ENCODE results near the gene MAP4K4.

Gene MAP4K4

DNA sequence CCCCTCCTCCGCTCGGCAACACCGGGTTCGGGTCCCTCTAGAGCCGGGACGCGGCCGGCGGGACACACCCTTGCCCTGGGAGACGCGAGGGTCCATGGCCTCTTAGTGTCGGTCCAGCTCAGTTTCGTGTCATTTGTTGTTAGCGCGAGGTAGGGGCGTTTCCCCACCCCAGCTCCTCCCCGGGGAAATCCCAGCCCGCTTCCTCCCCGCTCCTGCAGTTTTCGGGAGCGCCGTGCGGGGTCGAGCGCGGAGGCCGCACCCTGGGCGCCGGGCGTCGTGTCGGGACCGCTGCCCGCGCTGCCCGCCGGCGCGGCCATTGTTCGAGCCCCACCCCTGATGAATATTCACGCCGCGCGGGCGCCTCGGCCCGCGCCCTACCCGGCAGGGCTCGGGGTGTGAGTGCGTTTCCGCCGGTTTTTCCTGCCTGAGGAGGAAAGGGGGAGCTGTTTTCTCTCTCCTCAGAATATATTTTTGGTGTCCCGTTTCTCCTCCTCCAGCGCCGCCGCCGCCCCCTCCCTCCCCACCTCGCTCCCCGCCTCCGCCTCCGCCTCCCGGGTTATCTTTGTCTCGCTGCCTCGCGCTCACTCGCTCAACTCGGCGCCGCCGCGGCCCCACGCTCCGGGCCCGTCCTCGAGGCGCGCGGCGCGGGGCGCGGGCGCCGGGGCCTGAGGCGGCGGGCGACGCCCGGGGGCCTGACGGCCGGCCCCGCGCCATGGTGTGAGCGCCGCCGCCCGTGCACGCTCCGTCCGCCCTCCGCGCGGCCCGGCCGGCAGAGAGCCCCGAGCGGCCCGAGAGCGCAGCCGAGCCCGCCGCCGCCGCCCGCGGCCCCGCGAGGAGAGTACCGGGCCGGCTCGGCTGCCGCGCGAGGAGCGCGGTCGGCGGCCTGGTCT lies at the start of gene MAP4K4:
Gene MAP4K4, plus strand, starts transcription at position 584 of the 890 bp plus-strand sequence. CDS start 374 bp downstream, outside the sequence.
- DNase-seq: peak; percentile 72 to 83

DNA sequence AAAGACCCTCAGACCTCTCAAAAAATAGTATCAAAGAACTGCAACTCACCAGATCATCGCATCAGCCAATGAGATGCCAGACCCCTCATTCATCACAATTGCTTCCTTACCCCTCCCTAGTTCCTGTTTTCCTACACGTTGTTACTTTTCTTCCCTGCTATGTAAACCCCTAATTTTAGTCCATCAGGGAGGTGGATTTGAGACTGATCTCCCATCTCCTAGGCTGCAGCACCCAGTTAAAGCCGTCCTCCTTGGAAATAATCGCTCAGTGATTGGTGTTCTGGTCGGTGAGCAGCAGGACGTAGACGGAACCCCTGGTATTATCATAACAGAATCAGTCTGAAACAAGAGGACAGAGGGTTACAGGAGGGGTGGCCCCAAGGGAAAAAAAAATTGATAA lies 44.0 kb upstream of the MAP4K4 start:
- no peak for DNase-seq

DNA sequence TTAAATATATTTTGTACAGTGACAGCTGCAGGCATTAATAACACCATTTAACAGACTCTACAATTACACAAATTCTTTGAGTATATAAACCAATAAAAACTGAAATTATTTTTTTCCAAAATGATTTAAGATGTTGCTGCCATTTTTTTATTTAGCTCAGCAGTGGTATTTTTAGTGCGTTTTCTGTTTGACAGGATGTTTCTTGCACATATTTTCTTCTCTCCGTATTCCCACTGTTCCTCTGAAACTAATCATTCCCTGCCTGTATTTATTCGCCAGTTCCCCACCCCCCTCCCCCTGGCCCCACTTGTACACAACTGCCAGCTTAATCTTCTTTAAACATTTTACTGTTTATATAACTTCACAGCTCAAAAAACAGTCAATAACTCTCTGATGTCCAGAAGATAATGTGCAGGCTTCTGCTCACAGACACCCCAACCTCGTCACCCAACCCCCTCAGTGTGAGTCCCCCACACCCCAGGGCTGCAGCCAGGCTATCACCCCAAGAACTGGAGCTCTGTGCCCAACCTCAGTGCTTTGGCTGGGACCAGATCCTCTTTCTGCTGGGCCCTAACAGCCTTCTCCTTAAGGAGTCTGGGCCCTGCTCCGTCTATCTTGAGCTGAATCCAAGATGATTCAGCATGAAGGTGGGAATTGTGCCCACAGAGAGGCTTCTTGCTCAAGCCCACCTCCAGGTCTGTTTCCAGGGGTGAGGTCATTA lies 41.6 kb upstream of the MAP4K4 start:
- no peak for DNase-seq

DNA sequence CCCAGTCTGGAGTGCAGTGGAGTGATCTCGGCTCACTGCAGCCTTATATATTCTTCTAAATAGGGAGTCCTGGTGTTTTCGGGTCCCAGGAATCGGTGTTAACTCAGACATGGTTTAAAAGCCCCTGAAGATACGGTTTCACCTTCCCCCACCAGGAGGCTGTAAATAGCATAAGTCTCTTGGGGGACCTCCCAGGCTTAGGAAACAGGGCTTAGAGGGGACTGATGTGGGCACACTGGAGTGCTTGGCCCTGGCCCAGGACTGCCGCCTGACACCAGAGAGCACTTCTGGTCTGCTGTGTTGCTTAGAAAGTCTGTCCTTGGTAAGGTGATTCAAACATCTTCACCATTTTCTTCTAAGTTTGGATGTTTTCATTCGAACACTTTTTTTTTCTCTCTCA lies 39.7 kb upstream of the MAP4K4 start:
- DNase-seq: no peak

DNA sequence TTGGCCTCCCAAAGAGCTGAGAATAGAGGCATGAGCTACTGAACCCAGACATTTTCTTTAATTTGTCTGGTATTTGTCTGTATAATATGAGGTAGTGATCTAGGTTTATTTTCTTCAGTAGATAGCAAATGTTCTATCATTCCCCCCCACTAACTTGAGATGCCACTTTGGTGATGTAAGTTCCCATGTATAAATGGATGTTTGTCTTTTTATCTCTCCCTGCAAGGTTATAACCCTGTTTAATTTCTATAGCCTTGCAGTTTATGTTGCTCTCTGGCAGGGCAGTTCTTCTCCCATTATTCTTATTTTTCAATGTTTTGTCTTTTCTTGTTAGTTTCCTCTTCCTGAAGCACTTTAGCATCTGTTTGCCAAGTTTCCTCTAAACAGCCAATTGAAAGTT lies 39.1 kb upstream of the MAP4K4 start:
- DNase-seq: no peak

DNA sequence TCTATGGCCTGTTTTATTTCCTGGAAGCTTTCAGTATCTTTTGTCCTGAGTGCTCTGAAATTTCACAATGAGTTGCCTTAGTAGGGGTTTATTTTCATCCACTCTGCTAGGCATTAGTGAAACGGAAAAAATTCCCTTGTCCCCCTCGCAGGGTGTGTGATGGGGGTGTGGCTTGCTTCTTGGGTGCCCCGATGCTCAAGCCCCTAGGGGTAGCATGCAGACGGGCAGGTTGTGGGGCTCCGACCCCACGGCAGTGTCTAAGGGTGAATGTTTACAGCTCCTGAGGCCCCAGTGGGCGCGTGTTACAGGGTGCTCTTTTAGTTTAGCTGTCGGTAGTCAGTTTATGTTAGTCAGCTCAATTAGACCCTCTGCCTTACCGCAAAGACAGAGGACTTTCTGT lies 32.2 kb upstream of the MAP4K4 start:
- DNase-seq: no peak

DNA sequence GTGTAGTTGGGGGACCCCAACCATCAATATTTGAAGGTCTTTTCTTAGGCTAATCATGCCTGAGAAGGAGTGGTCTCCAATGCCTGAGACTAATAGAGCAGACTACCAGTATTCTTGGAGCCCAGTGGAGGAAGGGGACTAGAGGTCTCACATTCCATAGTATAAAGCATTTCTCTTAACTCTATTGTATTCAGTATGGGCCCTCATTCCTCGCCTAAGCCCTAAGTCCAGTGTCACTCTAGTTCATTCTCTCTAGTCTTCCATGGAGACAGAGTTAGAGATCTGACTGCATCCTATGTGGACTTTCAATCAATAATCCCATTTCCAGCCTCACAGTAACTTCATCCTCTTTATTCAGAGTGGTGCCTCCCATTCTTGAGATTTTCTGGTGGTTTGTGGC lies 29.7 kb upstream of the MAP4K4 start:
- DNase-seq: no peak

DNA sequence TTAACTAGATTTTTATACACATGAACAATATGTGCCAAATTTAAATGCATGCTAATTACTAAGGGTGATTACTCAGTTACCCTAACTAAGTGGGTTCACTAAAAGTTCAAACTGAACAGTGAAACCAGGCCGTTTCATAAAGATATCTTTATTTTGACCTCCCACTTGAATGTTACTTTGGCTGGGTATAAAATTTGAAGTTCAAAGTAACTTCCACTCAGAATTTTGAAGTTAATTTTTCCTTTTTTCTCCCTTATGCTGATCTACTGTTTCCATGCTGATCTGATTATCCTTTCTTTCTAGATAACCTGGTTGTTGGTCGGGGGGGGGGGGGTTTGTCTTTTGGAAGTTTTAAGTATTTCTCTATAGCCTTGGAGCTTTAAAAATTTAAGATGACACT lies 25.5 kb upstream of the MAP4K4 start:
- DNase-seq: no peak

DNA sequence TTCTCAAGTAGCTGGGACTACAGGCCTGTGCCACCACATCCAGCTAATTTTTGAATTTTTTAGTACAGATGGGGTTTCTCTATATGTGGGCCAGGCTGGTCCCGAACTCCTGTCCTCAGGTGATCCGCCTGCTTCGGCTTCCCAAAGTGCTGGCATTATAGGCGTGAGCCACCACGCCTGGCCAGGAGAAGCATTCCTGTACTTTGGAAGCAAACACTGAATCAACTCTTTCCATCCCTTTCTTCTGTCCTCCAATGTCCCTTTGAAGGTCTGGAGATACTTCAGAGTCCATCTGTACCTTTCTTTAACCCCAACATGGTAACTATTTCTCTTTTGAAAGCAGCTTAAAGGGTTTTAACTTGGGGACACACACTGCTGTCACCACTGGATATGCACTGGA lies 23.6 kb upstream of the MAP4K4 start:
- DNase-seq: no peak

DNA sequence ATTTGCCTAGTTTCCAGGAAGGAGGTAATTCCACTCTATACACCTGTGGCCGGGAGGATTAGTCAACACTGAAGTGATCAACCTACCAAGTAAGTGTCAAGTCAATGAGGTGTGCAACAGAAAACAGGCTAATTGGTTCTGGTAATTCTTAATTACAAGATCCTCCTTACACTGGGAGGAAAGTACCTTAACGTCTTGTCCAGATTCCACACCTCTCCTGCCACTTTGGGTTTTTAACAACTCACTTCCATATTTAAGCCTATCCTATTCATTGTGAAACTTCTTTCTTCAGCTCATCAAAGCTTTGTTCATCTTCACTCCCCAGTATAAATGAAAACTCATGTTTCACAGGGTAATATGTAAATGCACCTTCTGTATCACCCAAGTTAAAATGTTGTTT lies 22.0 kb upstream of the MAP4K4 start:
- DNase-seq: no peak

DNA sequence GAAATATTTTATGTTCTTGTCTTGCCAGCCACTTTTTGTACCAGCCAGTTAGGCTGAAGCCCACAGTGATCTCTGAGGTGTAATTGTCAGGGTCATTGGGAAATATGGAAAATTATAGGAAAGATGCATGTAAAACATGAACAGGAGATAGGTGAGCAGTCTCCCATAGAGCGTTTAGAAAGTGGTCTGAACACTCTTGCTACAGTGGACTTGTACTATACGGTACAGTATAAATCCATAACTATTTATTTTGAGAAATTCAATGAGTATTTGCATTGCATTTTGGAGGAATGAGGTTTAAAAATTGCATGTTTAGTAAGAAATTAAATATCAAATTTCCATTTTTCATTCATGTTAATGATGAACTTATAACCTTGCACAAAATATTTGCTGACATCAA lies 20.8 kb upstream of the MAP4K4 start:
- DNase-seq: no peak

DNA sequence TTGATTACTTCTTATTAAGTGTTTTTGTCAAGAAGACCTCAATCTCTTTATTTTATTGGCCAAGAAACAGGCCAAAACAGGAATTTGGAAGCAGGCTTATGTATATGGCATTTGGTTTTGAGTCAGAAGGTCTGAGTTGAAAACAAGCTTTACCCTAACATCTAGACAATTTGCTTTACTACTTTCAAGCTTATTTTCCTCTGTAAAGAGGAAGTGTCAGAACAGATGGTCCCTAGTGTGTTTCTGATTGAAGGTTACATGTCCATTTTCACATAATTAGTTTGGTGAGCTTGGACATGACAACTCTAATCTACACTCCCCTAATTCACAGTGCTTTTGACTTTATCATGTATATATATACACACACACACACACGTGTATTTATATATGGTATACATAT lies 19.8 kb upstream of the MAP4K4 start:
- DNase-seq: peak in 1 of 2 donors; percentile 30

DNA sequence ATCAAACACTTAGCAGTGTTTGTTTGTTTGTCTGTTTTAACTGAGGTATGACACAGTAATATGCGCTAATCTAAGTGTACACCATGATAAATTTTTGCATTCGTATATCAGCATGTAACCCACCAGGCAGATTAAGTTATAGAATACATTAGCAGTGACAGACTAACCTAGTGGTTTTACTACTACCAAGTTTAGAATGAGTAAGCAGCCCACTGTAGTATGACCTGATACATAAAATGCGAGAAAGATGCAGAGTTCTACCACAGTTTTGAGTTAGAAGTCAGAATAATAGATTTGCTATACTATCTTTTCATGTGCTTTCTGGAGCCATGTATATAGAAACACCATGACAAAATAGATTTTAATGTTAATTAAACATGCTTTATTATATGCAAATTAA lies 19.1 kb upstream of the MAP4K4 start:
- DNase-seq: no peak

DNA sequence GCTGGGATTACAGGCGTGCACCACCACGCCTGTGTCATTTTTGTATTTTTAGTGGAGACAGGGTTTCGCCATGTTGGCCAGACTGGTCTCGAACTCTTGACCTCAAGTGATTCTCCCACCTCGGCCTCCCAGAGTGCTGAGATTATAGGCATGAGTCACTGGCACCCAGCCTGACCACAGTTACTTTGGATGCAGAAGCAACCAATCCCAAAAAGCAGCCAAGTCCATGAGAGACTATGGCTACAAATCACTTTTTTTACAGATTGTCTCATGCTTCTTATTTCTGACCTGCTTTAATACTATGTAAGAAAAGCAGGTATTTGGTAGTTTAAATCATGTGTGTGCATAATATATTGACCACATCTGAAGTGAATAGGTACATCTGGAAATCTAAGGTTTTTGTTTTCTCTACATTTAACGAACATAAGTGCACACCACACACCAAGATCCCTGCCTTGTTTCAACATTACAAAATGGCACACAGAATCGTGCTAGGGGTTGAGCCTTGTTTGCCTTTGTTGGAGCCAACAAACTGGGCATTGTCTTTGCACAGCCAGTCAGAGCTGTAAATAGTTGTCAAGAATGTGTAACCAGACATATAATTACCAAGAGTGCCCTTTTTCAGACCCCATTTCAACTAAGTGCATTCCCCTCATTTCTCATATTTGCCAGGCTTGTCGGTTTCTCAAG lies 18.3 kb upstream of the MAP4K4 start:
- DNase-seq: no peak

DNA sequence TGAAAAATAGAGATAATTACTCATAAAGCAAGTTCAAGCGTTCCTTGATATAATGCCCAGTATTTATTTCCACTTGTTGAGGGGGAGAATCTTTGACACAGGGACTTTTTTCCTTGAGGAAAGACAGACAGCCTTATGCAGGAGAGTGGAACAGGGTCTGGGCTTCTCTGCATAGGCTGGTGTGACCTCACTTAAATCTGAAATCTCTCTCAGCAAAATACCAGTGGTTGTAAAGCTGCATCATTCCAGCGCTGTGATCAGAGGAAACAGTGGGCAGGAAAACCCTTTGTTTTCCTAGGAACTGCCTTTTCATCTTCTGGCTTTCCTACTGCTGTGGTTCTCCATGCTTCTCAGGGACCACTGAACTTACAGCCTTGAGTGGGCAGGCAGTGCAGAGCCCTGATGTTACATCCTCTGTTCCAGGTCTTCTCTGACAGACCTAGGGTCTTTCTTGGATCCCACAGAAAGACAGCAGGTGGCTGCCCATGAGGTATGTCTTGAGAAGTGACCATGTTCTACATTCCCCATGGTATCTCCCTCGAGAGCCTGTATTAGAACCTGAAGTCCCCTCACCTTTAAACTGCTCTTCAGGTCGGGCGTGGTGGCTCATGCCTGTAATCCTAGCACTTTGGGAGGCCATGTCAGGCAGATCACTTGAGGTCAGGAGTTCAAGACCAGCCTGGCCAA lies 17.6 kb upstream of the MAP4K4 start:
- no peak for DNase-seq

DNA sequence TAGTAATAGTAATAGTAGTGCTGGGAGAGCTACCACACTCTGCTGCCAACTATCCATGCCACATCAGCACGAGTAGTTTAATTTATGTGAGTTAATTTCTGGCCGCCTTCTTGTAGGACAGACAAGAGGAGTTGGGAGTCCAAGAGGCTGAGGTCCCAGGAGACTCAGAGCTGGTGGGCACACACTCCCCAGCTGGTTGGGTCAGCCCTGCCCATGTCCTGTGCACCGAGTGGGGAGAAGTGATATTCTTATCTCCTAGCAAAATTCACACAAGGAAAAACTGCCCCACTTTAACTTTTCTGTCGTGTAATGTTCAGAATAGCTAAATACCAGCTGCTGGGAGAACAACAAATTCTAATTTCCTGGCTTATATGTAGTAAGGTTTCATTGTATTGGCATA lies 15.2 kb upstream of the MAP4K4 start:
- no peak for DNase-seq

DNA sequence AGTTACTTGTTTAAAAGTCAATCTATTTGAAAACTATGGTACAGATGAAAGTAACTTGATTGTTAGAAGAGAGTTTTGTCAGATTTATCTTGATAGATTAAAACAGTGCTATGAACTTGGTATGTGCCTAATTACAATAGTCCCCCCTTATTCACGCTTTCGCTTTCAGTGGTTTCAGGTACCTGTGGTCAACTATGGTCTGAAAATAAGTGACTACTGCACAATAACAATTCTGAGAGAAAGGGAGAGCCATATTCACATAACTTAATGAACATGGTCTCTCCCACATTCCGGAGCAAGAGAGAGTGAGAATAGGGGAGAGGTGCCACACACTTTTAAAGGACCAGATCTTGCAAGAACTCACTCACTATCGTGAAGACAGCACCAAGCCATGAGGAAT lies 13.2 kb upstream of the MAP4K4 start:
- no peak for DNase-seq

DNA sequence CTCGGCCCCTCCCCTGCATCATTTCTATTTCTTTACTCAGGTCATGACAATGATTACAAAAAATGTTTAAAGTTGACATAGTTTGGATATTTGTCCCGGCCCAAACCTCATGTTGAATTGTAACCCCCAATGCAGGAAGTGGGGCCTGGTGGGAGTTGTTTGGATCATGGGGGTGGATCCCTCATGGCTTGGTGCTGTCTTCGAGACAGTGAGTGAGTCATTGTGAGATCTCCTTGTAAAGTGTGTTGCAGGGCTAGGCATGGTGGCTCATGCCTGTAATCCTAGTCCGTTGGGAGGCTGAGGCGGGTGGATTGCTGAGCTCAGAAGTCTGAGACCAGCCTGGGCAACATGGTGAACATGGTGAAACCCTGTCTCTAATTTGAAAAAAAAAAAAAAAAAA lies 9.2 kb upstream of the MAP4K4 start:
- no peak for DNase-seq

DNA sequence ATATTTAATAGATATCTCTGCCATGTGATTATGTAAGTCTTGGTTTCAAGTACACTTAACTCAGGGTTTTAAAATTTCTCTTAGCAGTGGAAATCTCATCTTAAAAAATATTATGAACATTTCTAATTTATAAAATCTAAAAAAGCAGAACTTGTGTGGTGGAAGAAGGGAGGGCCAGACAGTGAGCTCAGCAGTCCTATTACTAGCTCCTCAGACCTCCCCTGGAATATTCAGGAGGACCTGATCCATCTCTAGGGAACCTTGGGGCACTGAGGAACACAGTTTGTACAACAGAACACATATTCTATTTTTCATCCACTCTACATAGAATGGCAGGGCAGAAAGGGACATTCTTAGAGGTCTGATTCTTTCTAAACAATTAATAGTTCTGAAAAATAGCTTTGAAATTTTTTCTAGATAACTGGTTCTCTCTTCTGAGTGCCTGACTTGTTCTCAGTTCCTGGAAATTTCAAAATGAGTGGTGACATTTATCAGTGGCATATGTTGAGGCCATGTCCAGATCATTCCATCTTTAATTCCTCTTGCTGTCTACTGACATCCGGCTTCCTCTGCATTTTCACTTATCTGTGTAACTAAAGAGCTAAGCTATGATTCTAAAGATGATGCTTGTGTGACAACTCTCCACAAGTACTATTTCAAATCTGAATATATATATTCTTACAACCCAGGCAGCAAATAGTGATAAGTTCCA lies 8.2 kb upstream of the MAP4K4 start:
- peak in 1 of 2 donors; percentile 27 for DNase-seq

DNA sequence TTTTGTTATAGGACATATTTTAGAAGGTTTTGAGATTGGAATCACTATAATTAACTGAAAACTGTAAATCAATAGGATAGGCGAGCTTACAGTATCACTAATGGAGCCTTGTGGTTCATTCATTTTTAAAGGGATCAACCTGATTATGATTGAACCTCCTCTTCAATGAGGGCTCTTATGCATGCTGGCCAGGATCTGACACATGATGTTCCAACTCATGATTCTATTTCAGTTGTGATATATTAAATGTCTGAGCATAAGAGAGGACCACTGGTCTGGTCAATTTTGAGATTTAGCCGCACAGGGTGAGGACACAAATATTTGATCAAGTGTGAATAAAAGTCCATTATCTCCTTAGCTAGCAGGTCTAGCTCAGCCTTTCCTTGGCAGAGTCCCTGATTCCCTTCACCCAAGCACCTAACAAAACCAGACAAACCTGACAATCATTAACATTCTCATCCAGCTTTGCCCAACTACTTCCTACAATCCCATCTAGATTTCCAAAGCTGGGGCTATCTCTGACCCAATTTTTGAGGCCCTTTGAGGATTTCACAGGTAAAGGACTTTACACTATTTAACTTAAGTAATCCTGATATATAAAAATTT lies 6.9 kb upstream of the MAP4K4 start:
- DNase-seq: no peak

DNA sequence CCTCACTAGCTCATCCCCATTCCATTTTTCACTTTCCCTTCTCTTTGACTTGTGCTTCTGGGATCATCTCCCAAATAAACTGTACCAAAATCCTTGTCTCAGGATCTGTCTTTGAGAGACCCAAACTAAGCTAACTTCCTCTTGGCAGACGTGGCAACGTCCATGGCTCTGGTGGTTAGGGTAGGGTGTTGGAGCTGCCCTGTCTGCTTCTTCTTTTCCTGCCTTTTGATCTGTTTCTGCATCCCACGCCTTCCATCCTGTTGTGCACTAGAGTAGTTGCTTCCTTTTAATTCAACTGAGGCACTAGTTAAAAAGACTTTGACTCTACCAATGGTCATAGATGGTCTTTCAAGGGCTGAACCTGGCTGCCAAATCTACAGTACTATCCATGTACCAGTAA lies 5.5 kb upstream of the MAP4K4 start:
- DNase-seq: peak in 1 of 2 donors; percentile 43

DNA sequence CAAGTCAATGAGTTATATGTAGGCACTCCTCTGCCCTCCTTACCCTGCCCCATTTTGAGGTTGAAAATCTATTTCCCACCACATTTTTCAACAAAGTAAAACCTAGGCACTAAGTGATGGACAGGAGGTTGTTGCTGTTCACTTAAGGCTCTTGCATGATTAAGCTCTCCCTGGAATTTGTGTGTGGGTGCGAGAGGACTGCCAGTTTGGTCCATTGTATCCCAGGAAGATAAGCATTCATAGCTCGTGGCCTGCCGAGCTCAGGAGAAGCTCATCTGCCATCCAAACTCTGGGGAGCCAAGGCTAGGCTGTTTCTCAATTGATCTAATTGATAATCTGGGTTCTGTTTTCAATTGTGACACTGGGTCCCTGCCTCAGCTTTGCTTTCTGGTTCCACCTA lies 4.7 kb upstream of the MAP4K4 start:
- DNase-seq: no peak

Data from bone marrow (tissue), 2 donors.